ENCODE measurements around the gene DNAH11. TPM values are rescaled to one million over a fixed set of nuclear protein-coding genes. Genes with fewer than 3 reads are reported as not detected.

DNAH11 gene
- total RNA-seq, 1 experiment from 2014 or later, result 0.39 TPM

DNA sequence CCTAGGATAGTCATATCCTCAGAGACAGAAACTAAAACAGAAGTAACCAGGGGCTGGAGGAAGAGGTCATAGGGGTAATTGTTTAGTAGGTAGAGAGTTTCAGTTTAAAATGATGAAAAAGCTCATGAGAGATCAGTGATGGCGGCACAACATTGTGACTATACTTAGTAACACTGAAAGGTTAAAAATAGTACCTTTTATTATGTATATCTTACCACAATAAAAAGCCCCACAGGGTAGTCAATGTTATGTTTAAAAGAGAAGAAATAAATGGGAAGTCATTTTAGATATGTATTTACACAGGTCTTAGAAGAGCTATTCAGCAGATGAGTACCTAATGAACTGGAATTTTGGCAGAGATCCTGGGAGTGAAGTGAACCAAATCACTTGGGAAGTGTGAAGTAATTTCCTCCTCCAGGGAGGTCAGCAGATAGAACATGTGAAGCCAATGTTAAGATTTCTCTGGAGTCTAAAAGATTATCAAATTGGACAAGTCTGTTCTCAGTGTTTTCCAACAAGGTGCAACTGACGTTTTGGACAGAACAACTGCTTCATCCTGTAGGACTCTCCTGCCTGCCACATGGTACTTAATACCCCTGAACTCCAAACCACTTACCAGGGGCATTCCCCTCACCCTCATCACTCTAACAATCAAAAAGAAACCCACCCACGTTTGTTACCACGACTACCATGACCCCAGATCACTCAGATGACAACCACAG is 396.5 kb downstream of the DNAH11 start:
- H3K79me2 ChIP-seq (ENCODE audit: insufficient read depth, low read length), result peaks cover 99% of the 10 kb centered on the region
- intact Hi-C loops (cut with micrococcal nuclease), result no loop called here
- no peak overlapping the region for H3K9ac ChIP-seq (ENCODE audit: low read length)
- peaks cover 2 to 5% of the 10 kb centered on the region in 2 experiments; a peak in 2 of 4 replicates for H3K4me1 ChIP-seq (ENCODE audit: control insufficient read depth in 1 of 2, insufficient read depth in 2 of 2, low read length in 2 of 2)
- RAD21 ChIA-PET (ENCODE audit: low non-redundant PET in 1 of 2, low total read pairs in 2 of 2, uncharacterized antibody in 2 of 2, unreplicated experiment in 2 of 2), result no interaction called here
- no peaks in the 10 kb centered on the region for H3K9me2 ChIP-seq (ENCODE audit: insufficient read depth)
- no peaks in the 10 kb centered on the region for H4K20me1 ChIP-seq (ENCODE audit: insufficient read depth)
- H3K27ac ChIP-seq (ENCODE audit: low read depth, low read length), result no peak overlapping the region
- BruUV-seq (replicated peaks), result no TSS peak
- CTCF ChIA-PET, result no interaction called here
- TF ChIP-seq CBX3 (IDR thresholded peaks at IDR 0.05; ENCODE audit: low read depth), result no peak
- TF ChIP-seq YY1 (IDR thresholded peaks at IDR 0.05; ENCODE audit: extremely low read depth, insufficient replicate concordance, low read depth, low read length), result no peak
- no peak for TF ChIP-seq SRF (IDR thresholded peaks at IDR 0.05; ENCODE audit: low read depth)
- no peak for TF ChIP-seq EZH2phosphoT487 (IDR thresholded peaks at IDR 0.05; ENCODE audit: borderline replicate concordance)
- TF ChIP-seq FOSL1 (IDR thresholded peaks at IDR 0.05; ENCODE audit: low read depth), result no peak
- H3K4me3 ChIP-seq (replicated peaks in 1 of 2; ENCODE audit: low read depth in 1 of 2, low read length in 2 of 2), result no peak overlapping the region
- H3K27me3 ChIP-seq (ENCODE audit: insufficient read depth, low read length), result no peaks in the 10 kb centered on the region
- no peak overlapping the region for H3K4me2 ChIP-seq (ENCODE audit: low read length)
- H3K36me3 ChIP-seq (ENCODE audit: control insufficient read depth in 1 of 2, insufficient read depth in 2 of 2, low read length in 2 of 2), result peaks cover 0 to 3% of the 10 kb centered on the region in 2 experiments; a peak in 2 of 4 replicates
- no peak overlapping the region for H2AFZ ChIP-seq (ENCODE audit: low read depth, low read length, poor library complexity, severe bottlenecking)
- ATAC-seq (no peak), DNase-seq (ENCODE audit: low read depth, low spot score) (no peak)
- POLR2A ChIA-PET, result no interaction called here
- H3K9me3 ChIP-seq (ENCODE audit: control insufficient read depth in 1 of 2, insufficient read depth in 1 of 2, low read depth in 1 of 2, low read length in 2 of 2), result no peaks in the 10 kb centered on the region

DNA sequence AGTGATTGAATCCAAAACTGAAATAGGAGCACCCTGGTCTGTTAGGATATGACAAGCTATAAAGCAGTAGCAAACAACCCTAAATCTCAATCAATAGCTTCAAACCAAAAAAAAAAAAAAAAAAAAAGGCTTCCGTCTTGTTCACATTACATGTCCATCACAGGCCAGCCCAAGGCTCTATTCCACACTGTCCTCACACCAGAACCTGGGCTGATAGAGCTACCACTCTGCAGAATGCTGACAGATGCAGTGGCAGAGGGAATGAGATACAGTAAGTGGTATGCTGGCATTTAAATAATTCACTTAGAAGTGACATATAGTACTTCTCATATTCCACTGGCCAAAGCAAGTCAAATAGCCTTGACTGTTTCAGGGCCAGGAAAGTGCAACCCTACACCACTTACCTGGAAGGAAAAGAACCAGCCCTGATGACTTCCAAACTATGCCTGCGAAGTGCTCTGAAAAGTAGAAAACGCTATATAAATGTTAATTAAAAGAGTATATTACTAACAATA is 397.1 kb downstream of the DNAH11 start:
- H3K79me2 ChIP-seq (ENCODE audit: insufficient read depth, low read length), result peaks cover 99% of the 10 kb centered on the region
- H3K4me1 ChIP-seq (ENCODE audit: control insufficient read depth in 1 of 2, insufficient read depth in 2 of 2, low read length in 2 of 2), result peaks cover 4 to 5% of the 10 kb centered on the region in 2 experiments; a peak in 2 of 4 replicates
- H3K9ac ChIP-seq (ENCODE audit: low read length), result no peak overlapping the region
- no peak overlapping the region for H3K27ac ChIP-seq (ENCODE audit: low read depth, low read length)
- ChIA-PET POLR2A (no interaction called here), RAD21 (ENCODE audit: low non-redundant PET in 1 of 2, low total read pairs in 2 of 2, uncharacterized antibody in 2 of 2, unreplicated experiment in 2 of 2) (no interaction called here), CTCF (no interaction called here)
- H3K9me3 ChIP-seq (ENCODE audit: control insufficient read depth in 1 of 2, insufficient read depth in 1 of 2, low read depth in 1 of 2, low read length in 2 of 2), result no peaks in the 10 kb centered on the region
- no peak overlapping the region for H3K4me3 ChIP-seq (replicated peaks in 1 of 2; ENCODE audit: low read depth in 1 of 2, low read length in 2 of 2)
- no TSS peak for BruUV-seq (replicated peaks)
- H4K20me1 ChIP-seq (ENCODE audit: insufficient read depth), result no peaks in the 10 kb centered on the region
- no peak overlapping the region for H2AFZ ChIP-seq (ENCODE audit: low read depth, low read length, poor library complexity, severe bottlenecking)
- ATAC-seq (no peak), DNase-seq (ENCODE audit: low read depth, low spot score) (no peak)
- no peaks in the 10 kb centered on the region for H3K27me3 ChIP-seq (ENCODE audit: insufficient read depth, low read length)
- H3K36me3 ChIP-seq (ENCODE audit: control insufficient read depth in 1 of 2, insufficient read depth in 2 of 2, low read length in 2 of 2), result peaks cover 0 to 3% of the 10 kb centered on the region in 2 experiments; a peak in 2 of 4 replicates
- H3K4me2 ChIP-seq (ENCODE audit: low read length), result no peak overlapping the region
- intact Hi-C loops (cut with micrococcal nuclease), result no loop called here
- no peak for TF ChIP-seq SP1 (IDR thresholded peaks at IDR 0.05; ENCODE audit: low read depth)
- H3K9me2 ChIP-seq (ENCODE audit: insufficient read depth), result no peaks in the 10 kb centered on the region

All from HCT116 (cell line).